GM19452 (cell line): ENCODE measurements around the gene SLIT3.
"Not testable (repeated sequence)": the region's sequence is repeated elsewhere in the genome, so short reads cannot be mapped to it uniquely, and the experiment has no call there.

Experiments
- ATAC-seq: cut with Tn5 transposase; IDR thresholded peaks from one replicate; pipeline ENCODE4 v1.9.1; 2021; ENCODE audit not compliant: unreplicated experiment

Gene SLIT3

GRCh38 chr5:169222934-169223594 lies 77.9 kb downstream of the SLIT3 start:
- ATAC-seq = no peak

- no peak for ATAC-seq
These were observed 79.4 kb downstream of the SLIT3 start for GRCh38 chr5:169221519-169221918.

- no peak for ATAC-seq
These were observed 81.0 kb downstream of the SLIT3 start for GRCh38 chr5:169219961-169220360.

- no peak for ATAC-seq
These were observed 81.6 kb downstream of the SLIT3 start for GRCh38 chr5:169219351-169219750.

GRCh38 chr5:169218861-169219260 lies 82.1 kb downstream of the SLIT3 start:
- no peak for ATAC-seq

- ATAC-seq = no peak
These were observed 82.8 kb downstream of the SLIT3 start for GRCh38 chr5:169218176-169218575.

GRCh38 chr5:169216866-169217265 lies 84.1 kb downstream of the SLIT3 start:
- no peak for ATAC-seq

- no peak for ATAC-seq
These were observed 87.5 kb downstream of the SLIT3 start for GRCh38 chr5:169213479-169213878.

- not testable (repeated sequence) for ATAC-seq
These were observed 89.2 kb downstream of the SLIT3 start for GRCh38 chr5:169211761-169212160.

GRCh38 chr5:169204788-169205400 lies 96.0 kb downstream of the SLIT3 start:
- ATAC-seq = no peak

- ATAC-seq = no peak
These were observed 98.0 kb downstream of the SLIT3 start for GRCh38 chr5:169202969-169203368.

- ATAC-seq = no peak
These were observed 99.3 kb downstream of the SLIT3 start for GRCh38 chr5:169201597-169201996.

- no peak for ATAC-seq
These were observed 100.7 kb downstream of the SLIT3 start for GRCh38 chr5:169200125-169200778.

GRCh38 chr5:169197343-169197742 lies 103.6 kb downstream of the SLIT3 start:
- no peak for ATAC-seq

GRCh38 chr5:169196059-169196458 lies 104.9 kb downstream of the SLIT3 start:
- ATAC-seq = no peak

GRCh38 chr5:169195601-169196000 lies 105.3 kb downstream of the SLIT3 start:
- no peak for ATAC-seq

- no peak for ATAC-seq
These were observed 108.4 kb downstream of the SLIT3 start for GRCh38 chr5:169192536-169192935.

- ATAC-seq = no peak
These were observed 110.1 kb downstream of the SLIT3 start for GRCh38 chr5:169190849-169191248.

GRCh38 chr5:169185626-169186025 lies 115.3 kb downstream of the SLIT3 start:
- no peak for ATAC-seq

- no peak for ATAC-seq
These were observed 117.4 kb downstream of the SLIT3 start for GRCh38 chr5:169183576-169183975.

- no peak for ATAC-seq
These were observed 118.1 kb downstream of the SLIT3 start for GRCh38 chr5:169182797-169183196.

GRCh38 chr5:169181814-169182213 lies 119.1 kb downstream of the SLIT3 start:
- no peak for ATAC-seq
